Measurements from ENCODE around the gene ABCB4. TPM values are rescaled to one million over a fixed set of nuclear protein-coding genes. Genes with fewer than 3 reads are reported as not detected.

ABCB4 gene
- total and polyA plus RNA-seq, 12 donors, result 1.2 to 14.4 (median 6.8) TPM

DNA sequence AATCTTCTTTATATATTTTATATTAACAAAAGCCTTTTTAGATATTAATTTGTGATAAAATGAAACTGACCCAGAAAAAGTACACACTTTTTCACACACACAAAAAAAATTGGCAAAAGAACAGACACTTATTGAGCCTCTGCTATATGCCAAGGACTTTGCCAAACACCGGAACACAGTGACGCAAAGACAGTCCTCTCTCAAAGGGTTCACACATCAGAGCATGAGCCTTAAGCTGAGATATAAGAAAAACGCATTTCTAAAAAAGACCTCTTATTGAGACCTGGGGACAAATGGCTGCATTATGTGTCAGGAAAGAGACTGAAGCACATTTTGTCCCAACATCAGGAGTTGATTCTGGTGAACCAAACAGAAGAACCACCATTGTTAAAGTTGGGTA is 24.0 kb upstream of the ABCB4 start:
- TF ChIP-seq, protein P1, sequence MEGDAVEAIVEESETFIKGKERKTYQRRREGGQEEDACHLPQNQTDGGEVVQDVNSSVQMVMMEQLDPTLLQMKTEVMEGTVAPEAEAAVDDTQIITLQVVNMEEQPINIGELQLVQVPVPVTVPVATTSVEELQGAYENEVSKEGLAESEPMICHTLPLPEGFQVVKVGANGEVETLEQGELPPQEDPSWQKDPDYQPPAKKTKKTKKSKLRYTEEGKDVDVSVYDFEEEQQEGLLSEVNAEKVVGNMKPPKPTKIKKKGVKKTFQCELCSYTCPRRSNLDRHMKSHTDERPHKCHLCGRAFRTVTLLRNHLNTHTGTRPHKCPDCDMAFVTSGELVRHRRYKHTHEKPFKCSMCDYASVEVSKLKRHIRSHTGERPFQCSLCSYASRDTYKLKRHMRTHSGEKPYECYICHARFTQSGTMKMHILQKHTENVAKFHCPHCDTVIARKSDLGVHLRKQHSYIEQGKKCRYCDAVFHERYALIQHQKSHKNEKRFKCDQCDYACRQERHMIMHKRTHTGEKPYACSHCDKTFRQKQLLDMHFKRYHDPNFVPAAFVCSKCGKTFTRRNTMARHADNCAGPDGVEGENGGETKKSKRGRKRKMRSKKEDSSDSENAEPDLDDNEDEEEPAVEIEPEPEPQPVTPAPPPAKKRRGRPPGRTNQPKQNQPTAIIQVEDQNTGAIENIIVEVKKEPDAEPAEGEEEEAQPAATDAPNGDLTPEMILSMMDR (IDR thresholded peaks at IDR 0.05), result no peak
- no peaks in the 10 kb centered on the region for H3K4me1 ChIP-seq
- ATAC-seq (no peak), DNase-seq (no peak)
- no peak overlapping the region for H3K4me3 ChIP-seq
- no peaks in the 10 kb centered on the region for H3K36me3 ChIP-seq
- H3K9me3 ChIP-seq, result peaks cover 0 to 2% (median 0%) of the 10 kb centered on the region in 11 donors
- WGBS, 2 donors, result 88 to 92% methylated on average over 3 of the region's 3 CpGs
- intact Hi-C loops (cut with DNase I), result no loop called here
- H3K27me3 ChIP-seq, result no peaks in the 10 kb centered on the region
- no peak overlapping the region for H3K27ac ChIP-seq

DNA sequence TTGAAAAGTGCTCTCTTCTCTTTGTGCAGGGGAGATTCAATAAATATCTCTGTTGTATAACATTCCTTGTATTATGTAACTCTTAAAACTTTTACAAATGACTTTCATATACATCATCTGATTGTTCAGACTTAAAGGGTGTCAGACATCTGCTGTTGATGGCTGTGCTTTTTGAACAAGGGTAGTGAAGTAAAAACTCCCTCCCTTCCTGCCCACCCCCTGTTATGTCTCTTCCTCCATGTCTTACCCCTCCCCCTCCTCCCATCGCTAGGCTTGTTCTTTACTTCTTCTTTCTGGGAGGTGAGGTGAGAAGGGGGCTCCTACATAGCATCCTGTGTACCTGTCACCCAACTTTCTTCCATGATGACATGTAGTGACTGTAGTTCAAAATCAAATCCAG is 23.4 kb upstream of the ABCB4 start:
- H3K27me3 ChIP-seq, result no peaks in the 10 kb centered on the region
- DNase-seq (no peak), ATAC-seq (no peak)
- TF ChIP-seq, protein P1 (IDR thresholded peaks at IDR 0.05), result no peak
- H3K4me1 ChIP-seq, result no peaks in the 10 kb centered on the region
- H3K4me3 ChIP-seq, result no peak overlapping the region
- 71 to 76% methylated on average over 1 of the region's 1 CpG for WGBS, 2 donors
- peaks cover 0 to 4% (median 0%) of the 10 kb centered on the region in 11 donors for H3K9me3 ChIP-seq
- H3K27ac ChIP-seq, result no peak overlapping the region
- intact Hi-C loops (cut with DNase I), result no loop called here
- no peaks in the 10 kb centered on the region for H3K36me3 ChIP-seq

DNA sequence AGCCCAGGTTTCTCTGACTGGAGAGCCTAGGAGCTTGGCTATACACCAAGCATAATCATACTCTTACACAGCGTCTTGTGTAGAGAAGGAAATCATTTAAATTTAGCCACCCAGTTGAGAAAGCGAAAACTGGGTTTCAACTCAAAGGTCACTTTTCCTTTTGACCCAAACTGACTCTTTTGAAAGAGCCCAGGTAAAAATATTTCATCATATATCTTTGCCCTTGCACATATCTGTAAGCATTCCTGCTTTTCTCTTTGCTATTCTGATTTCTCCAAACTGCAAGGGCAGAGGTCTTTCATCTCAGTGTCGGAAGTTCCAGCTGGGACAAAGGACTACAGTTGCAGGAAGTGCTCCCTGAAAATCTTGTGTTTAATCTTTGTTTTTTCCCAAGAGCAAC is 22.0 kb upstream of the ABCB4 start:
- WGBS, 2 donors, result 64 to 82% methylated on average over 3 of the region's 3 CpGs
- H3K4me1 ChIP-seq, result no peaks in the 10 kb centered on the region
- H3K4me3 ChIP-seq, result no peak overlapping the region
- peaks cover 0 to 4% (median 0%) of the 10 kb centered on the region in 11 donors for H3K9me3 ChIP-seq
- H3K36me3 ChIP-seq, result no peaks in the 10 kb centered on the region
- ATAC-seq (no peak), DNase-seq (no peak)
- no peaks in the 10 kb centered on the region for H3K27me3 ChIP-seq
- no peak overlapping the region for H3K27ac ChIP-seq
- TF ChIP-seq, protein P1 (IDR thresholded peaks at IDR 0.05), result no peak
- intact Hi-C loops (cut with DNase I), result no loop called here

DNA sequence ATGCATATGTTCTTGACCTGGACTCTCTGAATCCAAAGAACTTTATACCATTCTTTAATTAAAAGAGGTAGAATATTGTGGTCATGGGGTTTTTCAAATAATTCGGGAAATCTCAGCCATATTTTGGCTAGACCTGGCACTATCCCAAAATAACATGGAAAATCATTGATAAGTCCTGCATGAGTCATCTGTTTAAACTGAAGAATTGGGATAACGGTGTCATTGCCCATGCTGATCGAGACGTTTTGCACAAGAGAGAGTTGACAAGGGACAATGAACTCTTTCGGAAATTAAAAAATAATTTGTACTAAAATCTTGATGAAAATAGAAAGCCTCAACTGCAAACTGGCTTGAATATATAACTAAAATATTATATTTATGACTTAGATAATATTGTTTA is 19.9 kb upstream of the ABCB4 start:
- intact Hi-C loops (cut with DNase I), result no loop called here
- TF ChIP-seq, protein P1 (IDR thresholded peaks at IDR 0.05), result no peak

More for the DNA sequence above, 19.9 kb upstream of the ABCB4 start:
- 60 to 62% methylated on average over 5 of the region's 5 CpGs for WGBS, 2 donors
- no peaks in the 10 kb centered on the region for H3K36me3 ChIP-seq
- no peaks in the 10 kb centered on the region for H3K27me3 ChIP-seq
- DNase-seq (no peak), ATAC-seq (no peak)
- H3K4me3 ChIP-seq, result no peak overlapping the region
- H3K4me1 ChIP-seq, result no peaks in the 10 kb centered on the region
- H3K27ac ChIP-seq, result no peak overlapping the region
- H3K9me3 ChIP-seq, result peaks cover 0 to 9% (median 0%) of the 10 kb centered on the region in 11 donors
